Measurements from ENCODE around the gene FIBP.

DNA sequence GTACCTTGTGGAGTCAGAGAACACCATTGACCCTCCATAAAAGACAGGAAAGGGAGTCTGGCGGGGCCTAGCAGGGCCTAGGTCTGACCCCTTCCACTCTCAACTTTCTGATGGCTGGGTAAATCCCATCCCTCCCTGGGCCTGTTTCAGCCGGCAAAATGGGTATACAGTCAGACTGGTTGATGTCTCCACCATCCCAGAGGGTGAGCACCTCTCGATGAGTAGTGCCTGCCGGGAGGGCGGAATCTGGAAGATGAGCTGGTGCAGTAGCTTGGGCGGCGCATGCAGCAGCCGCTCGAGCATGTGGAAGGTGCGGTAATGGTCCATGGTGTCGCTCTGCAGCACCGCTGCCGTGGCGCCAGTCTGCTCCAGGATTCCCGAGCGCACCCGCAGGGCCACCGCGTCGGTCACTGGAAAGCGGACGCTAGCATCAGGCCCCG is 528 bp downstream of the FIBP start:
- TF ChIP-seq CTCF (IDR thresholded peaks at IDR 0.05): no peak
- no peak for TF ChIP-seq SP1 (CRISPR knock-in tag; conservative IDR thresholded peaks at IDR 0.05)
- TF ChIP-seq EMX1 (CRISPR knock-in tag; IDR thresholded peaks at IDR 0.05): no peak
- no peak; the same call in 1 of the 2 replicates for TF ChIP-seq TP53 (CRISPR knock-in tag; IDR thresholded peaks at IDR 0.05)
- no peak for TF ChIP-seq TEAD4 (CRISPR knock-in tag; IDR thresholded peaks at IDR 0.05)
- TF ChIP-seq, protein P1, sequence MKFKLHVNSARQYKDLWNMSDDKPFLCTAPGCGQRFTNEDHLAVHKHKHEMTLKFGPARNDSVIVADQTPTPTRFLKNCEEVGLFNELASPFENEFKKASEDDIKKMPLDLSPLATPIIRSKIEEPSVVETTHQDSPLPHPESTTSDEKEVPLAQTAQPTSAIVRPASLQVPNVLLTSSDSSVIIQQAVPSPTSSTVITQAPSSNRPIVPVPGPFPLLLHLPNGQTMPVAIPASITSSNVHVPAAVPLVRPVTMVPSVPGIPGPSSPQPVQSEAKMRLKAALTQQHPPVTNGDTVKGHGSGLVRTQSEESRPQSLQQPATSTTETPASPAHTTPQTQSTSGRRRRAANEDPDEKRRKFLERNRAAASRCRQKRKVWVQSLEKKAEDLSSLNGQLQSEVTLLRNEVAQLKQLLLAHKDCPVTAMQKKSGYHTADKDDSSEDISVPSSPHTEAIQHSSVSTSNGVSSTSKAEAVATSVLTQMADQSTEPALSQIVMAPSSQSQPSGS (CRISPR knock-in tag; IDR thresholded peaks at IDR 0.05; ENCODE audit: borderline replicate concordance, low read depth): no peak
- TF ChIP-seq, protein P2, sequence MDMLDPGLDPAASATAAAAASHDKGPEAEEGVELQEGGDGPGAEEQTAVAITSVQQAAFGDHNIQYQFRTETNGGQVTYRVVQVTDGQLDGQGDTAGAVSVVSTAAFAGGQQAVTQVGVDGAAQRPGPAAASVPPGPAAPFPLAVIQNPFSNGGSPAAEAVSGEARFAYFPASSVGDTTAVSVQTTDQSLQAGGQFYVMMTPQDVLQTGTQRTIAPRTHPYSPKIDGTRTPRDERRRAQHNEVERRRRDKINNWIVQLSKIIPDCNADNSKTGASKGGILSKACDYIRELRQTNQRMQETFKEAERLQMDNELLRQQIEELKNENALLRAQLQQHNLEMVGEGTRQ (CRISPR knock-in tag; IDR thresholded peaks at IDR 0.05): no peak
- TF ChIP-seq ZNF121 (CRISPR knock-in tag; IDR thresholded peaks at IDR 0.05): no peak
- TF ChIP-seq ZNF263 (CRISPR knock-in tag; IDR thresholded peaks at IDR 0.05; ENCODE audit: low read depth): no peak
- no peak for TF ChIP-seq KAT7 (CRISPR knock-in tag; IDR thresholded peaks at IDR 0.05; ENCODE audit: borderline replicate concordance)
- TF ChIP-seq IRF2 (CRISPR knock-in tag; IDR thresholded peaks at IDR 0.05; ENCODE audit: borderline replicate concordance, low read depth): no peak
- no peak for TF ChIP-seq OVOL2 (CRISPR knock-in tag; IDR thresholded peaks at IDR 0.05; ENCODE audit: borderline replicate concordance)
- TF ChIP-seq IRF1 (CRISPR knock-in tag; IDR thresholded peaks at IDR 0.05): no peak
- TF ChIP-seq MYBL2 (CRISPR knock-in tag; IDR thresholded peaks at IDR 0.05): no peak
